HG03354 (cell line): ENCODE results near the gene PRKD1.

Source experiments
- ATAC-seq: cut with Tn5 transposase; IDR thresholded peaks from one replicate; pipeline ENCODE4 v1.9.1; 2021; ENCODE audit warnings: mild to moderate bottlenecking; ENCODE audit not compliant: unreplicated experiment, poor library complexity, severe bottlenecking

PRKD1 gene

DNA sequence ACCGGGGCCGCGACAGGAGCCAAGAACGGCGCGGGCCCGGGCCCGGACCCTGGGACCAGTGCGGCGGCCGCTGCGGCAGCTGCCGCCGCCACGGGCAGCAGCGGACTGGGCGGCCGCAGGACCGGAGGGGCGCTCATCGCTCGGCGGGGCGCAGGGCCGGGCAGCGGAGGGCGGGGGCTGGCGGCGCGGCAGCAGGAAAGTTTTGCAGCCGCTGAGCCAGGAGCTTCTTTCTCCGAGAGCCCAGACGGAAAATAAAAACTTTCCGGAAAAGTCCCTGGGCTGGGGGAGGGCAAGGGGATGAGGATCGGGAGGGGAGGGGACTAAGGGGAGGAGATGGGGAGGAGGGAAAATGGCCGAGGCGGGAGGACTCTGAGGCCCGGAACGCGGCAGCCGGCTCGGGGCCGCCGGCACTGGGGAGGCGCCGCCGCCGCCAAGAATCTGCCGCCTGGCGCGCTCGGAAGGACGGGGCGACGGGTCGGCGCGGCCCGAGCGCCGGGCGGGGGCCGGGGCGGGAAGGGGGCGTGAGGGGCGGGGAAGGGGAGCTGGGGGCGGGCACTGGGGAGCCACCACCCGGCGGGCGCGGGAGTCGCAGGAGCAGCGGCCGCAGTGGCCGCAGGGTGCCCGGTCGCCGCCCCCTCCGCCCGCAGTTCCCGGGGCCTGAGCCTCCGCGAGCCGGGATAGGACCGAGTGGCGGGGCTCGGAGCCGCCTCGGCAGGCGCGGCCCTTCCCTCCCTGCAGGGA, at the start of gene PRKD1:
PRKD1 (minus strand) TSS at position 472 of the 741 bp plus-strand sequence.
- ATAC-seq = peak; percentile 48

DNA sequence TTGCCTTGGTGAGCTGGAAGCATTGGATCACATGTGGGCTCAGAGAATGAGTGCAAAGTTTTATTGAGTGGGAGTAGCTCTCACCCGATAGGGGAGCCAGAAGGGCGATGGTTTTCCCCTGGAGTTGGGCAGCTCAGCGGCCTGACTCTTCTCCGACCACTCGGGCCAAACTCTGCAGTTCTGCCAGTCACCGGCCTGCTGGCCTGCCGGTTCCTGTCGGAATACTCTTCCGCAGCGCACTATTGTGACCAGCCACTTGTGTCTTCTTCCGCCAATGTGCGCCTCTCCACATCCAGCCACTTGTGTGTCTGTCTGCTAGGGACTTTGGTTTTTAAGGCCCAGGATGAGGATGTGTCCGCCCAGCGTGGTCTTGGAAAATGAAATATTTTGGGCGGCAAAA, 43.5 kb upstream of the PRKD1 start:
- no peak for ATAC-seq

DNA sequence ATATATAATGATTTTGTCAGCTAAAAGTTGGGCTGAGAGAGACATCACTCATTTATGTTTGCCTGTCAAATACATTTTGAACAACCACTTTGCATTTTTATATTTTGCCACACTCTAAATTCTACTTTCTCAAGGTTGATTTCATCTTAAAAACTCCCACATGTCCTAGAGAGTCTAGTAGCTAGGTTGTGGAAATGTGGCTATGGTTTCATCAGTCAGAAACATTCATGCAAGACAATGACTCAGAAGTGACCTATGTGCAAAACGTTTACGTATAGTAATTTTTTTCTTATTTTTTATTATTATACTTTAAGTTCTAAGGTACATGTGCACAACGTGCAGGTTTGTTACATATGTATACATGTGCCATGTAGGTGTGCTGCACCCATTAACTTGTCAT, 27.4 kb upstream of the PRKD1 start:
- ATAC-seq = no peak

DNA sequence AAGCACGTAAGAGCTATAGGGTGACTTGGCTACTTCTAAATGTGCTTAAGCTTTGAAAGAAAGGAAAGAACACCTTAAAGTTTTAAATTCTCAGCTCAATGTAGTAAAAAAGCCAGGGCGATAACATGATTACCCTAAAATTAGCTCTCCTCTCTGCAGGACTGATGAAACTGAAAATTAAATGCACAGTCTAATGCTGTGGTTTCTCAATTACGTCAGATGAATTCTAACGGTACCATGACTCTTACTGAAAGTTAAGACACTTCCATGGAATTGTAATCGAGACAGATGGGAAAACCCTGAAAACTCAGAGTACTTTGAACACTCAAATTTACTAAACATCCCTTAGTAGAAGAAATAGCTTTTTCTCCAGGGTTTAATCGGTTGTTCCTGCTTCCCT, 25.9 kb upstream of the PRKD1 start:
- ATAC-seq = no peak

DNA sequence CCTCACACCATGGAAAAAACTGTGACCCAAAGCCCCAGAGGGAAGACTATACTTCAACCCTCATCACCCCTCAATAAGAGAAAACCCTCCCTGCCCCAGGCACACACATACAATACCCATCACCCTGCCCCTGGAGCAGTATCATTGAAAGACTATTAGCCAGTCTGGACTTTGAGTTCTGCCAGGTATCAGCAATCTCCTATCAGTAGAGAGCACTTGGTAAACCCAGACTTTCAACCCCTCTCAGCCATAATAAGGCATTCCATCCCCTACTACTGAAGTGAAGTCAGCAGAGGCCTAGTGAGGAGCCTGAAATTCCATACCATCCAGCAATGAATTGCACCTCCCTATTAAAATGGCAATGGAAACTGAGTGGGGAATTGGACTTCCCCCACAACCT, 16.4 kb upstream of the PRKD1 start:
- ATAC-seq = no peak

DNA sequence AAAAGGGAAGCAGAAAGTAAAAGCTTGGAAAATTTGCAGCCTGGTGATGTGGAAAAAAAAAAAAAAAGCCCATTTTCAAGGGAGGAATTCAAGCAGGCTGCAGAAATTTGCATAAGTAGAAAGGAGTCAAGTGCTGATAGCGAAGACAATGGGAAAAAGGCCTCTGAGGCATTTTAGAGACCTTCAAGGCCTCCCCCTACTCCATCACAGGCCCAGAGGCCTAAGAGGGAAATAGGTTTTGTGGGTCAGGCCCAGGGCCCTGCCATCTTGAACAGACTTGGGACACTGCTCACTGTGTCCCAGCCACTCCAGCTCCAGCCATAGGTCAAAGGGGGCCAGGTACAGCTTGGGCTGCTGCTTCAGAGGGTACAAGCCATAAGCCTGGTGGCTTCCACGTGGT, 13.8 kb upstream of the PRKD1 start:
- ATAC-seq = no peak

DNA sequence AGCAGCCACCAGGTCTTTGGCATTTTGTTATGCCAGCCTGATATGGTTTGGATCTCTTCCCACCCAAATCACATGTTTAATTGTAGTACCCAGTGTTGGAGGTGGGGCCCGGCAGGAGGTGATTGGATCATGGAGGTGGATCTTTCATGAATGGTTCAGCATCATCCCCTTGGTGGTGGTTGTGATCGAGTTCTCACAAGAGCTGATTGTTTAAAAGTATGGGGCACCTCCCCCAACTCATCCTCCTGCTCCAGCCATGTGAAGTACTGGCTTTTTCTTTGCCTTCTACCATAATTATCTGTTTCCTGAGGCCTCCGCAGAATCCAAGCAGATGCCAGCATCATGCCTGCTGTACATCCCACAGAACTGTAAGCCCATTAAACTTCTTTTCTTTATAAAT, 12.8 kb upstream of the PRKD1 start:
- no peak for ATAC-seq

DNA sequence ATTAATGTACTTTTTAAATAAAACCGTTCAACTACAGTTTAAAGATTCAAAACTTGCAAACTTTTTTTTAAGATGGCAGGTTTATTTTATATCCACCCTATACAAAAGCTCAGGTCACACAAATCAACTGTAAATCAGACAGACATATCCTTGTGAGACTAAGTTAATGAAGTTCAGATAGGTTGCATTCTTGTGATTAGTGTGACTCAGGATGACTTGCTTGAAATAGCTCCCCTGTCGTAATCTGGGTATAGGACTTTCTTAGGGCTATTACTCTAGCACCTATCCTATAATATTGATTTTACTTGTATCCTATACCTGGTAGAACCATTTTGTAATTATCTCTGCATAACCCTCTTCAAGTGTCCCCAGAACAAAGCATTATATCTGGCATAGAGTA, 9.5 kb upstream of the PRKD1 start:
- no peak for ATAC-seq

DNA sequence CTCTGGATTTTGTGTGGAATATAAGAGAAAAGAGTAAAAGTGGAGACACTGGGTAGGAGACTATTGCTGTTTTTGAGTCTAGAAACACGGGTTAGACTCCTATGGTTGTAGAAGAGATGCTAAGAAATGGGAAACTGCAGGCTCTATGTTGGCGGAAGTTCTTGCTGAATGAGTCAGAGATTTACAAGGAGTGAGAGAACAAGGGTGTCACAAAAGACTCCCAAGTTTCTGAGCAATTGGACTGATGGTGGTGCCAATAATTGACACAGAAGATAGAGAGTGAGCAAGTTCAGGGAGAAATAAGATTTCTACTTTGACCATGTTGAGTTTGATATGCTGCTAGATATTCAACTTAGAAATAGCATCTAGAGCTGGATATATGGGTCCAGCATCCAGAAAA, 2.6 kb upstream of the PRKD1 start:
- ATAC-seq = no peak

DNA sequence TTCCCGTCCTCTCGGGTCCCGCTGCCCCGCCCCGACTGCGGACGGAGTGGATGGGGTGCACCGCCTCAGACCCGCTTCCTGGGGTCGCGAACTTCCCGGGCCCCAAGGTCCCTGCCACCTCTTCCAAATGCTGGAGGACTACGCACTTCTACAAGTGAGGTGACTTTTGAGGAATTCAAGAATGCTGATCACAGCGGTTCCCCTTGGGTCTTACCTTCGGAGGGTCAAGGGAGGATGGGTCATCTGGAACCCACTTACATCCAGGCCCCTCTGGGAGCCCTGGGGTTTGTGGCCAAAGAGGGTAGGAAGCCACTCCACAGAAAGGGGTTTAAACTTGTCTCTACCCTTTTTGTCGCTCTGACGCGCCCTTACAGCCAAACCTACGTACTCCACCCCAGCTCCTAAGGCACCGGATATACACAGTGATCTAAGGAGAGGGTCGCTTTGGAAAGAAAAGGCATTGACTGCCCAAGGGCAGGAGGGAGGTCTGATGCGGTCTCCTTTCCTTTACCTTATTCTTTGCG, 532 bp upstream of the PRKD1 start:
- peak; percentile 7 for ATAC-seq

DNA sequence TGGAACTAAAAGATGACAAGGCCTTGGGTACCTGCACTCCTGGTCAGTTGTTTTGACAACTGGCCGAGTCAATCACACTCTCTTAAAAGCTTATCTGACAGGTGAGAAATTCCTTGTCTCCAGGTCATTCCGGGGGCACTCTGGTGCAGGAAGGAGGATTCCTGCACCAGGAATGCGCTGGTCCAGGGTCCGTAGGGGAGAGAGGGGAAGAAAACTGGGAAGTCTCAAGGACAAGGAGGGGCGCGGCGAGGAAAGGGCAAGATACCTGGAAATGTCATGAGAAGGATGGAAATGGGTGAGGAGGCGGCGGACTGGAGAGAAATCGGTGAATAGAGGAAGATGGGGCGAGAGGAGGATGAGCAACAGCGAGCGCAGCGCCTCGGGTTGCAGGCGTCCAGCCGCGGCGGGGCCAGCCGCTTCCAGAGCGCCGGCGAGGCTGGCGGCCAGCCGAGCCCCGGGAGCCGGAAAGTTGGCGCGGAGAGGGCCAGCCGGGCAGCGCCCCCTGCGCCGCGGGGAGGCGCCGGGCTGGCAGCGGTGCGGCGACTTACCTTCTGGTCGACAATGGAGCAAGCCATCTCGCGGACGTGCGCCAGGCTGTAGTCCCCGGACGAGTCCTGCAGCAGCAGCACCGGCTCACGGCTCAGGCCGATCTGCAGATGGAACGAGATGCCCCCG, 809 bp downstream of the PRKD1 start:
- ATAC-seq = peak; percentile 57

DNA sequence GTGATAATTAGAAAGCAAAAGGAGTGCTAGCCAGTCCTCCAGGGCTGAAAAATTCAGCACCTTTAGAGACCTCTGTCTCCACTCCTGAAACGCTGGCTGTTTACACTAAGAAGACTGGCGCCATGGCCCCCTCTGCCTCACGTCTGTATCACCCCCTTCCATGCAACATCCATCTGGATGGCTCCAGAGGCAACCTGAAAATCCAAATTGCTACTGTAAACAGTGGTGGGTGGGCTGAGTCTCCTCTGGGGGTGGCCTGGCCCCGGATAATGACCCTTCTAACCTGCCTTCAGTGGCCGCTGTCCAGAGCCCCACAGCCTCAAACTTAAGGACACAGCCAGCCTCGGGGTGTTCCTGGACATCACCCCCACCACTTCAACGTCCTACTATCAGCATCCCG, 1.4 kb downstream of the PRKD1 start:
- ATAC-seq = no peak

DNA sequence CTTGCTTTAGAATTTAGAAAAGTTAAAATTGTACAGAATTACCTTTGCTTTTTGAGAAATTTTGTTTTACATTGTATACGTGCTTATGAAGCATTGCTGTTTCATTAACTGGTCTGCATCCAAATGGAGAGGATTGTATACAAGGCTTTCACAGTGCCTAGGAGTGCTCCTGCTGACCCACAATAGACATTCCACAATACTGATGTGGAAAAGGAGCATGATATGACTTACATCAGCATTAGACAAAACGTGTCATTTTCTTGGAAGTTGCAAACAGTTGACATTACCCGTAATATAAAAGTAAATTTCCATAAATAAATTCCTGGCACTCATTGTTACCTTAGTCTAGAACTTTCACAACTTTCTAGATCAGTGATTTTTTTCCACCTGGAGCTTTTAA, 1.9 kb downstream of the PRKD1 start:
- ATAC-seq = no peak

DNA sequence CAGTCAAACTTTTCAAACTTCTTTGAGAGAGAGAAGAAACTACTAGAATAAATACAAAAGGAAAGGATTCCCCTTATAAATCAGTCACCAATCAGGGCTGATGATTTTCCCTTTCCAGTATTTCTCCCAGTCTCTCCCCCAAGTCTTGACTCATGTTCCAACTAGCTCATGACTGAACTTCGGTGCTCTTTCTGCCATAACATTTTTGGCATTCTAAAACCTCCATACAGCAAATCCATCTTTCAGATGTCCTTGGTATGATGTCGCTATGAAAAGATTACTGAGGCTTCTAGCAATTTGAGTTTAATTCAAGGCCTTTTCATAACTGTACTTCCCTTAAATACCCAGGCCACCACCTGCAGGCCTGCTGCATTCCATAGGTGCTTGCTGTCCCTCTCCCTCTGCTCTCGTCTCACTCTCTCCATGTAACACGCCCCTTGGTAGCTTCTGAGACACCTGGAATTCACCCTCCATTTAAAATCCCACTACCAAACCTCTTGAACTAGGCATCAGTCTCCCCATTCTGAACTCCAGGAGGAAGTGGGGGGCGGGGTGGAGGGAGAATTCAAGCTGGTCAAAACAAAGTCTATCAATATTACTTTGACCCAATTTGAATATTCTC, 2.4 kb downstream of the PRKD1 start:
- ATAC-seq = no peak

DNA sequence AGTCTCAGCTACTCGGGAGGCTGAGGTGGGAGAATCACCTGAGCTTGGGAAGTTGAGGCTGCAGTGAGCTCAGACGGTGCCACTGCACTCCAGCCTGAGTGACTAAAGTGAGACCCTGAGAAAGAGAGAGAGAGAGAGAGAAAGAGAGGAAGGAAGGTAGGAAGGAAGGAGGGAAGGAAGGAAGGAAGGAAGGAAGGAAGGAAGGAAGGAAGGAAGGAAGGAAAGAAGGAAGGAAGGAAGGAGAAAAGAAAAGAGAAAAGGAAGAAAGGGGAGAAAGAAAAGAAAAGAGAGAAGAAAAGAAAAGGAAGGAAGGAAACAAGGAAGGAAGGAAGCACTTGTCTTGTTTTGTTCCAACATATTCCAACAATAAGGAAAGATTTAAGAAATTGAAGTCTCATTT, 7.8 kb downstream of the PRKD1 start:
- no peak for ATAC-seq

DNA sequence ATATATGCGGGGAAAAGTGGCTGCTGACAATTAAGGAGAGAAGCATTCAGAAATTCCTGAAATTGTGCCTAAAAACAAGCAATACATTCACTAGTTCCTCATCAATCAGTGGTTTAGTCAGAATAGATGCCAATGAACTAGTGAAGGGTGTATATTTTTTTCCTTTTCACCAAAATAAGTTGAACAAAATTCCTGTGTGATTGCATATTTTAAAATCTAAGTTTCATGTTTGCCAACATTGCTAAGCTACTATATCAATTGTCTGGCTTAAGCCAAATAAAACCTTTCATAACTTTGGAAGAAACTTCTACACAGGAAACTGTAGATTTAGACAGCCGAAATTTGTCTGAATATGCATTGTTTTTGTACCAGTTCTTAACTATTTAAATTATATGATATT, 8.7 kb downstream of the PRKD1 start:
- ATAC-seq = no peak

DNA sequence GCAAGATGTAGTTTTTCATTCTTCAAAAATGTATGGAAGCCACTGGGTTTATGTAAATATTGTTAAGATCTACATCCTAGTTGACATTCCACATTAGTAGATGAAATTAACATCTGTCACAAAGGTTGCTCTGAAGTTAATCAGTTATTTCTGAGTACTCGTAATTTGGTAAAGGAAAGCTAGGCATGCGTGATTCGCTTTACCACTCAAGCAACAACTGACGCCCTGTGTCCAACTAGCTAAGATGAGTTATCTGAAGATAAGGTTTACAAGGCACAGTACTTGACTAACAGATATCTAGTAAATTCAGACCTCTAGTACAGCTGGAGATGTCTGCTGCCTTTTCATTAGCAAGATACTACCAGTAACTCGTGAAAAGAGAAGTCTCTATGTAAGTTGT, 14.1 kb downstream of the PRKD1 start:
- no peak for ATAC-seq

DNA sequence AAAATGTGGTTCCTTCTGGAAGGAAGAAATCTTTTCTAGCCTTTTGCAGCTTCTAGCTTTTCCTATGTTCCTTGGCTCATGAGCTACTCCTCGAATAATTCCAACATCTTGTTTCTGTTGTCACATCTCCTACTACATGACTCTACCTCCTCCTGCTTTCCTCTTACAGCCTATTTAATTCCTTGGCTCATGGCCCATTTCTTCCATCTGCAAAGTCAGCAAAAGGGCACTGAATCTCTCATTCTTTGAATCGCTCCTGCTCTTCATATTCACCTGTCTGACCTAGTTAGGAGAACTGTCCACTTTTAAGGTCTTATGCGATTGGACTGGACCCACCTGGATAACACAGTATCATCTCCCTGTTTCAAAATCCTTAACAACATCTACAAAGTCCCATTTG, 15.8 kb downstream of the PRKD1 start:
- no peak for ATAC-seq

DNA sequence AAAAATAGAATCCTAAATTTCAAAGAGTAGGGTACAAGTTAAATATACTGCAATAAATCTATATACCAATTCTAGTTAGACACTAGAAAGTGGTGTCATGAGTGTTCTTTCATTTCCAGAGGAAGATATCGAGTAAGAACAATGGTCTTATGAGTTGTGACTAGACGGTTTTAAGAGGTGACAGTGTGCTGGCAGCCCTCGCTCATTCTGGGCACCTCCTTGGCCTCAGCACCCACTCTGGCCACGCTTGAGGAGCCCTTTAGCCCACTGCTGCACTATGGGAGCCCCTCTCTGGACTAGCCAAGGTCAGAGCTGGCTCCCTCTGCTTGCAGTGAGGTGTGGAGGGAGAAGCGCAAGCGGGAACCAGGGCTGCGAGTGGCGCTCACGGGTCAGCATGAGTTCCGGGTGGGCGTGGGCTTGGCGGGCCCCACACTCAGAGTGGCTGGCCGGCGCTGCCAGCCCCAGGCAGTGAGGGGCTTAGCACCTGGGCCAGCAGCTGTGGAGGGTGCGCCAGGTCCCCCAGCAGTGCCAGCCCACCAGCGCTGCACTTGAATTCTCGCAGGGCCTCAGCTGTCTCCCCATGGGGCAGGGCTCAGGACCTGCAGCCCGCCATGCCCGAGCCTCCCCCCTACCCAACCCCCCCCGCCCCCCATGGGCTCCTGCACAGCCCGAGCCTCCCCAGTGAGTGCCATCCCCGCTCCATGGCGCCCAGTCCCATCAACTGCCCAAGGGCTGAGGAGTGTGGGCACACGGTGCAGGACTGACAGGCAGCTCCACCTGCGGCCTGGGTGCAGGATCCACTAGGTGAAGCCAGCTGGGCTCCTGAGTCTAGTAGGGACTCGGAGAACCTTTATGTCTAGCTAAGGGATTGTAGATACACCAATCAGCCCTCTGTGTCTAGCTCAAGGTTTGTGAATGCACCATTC, 18.7 kb downstream of the PRKD1 start:
- no peak for ATAC-seq

DNA sequence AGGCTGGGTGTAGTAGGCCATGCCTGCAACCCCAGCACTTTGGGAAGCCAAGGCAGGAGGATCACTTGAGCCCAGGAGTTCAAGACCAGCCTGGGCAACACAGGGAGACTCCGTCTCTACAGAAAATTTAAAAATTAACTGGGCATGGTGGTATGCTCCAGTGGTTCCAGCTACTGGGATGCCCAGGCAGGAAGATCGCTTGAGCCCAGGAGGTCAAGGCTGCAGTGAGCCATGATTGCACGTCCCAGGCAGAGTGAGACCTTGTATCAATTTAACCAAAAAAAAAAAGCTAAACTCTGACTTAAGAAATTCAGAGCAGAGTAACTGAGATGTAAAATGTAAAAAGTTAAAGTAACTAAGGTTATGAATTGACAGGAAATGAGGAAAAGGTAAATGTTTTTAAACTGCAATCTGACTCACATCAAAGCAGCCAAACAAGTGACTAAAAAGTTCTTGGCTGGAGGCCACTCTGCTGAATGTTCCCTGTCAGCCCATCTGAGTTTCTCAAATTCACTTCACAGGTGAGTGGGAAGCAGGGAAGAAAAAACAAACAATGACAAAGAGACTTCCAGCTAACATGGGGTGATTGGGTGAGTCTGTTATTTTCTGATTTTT, 21.3 kb downstream of the PRKD1 start:
- no peak for ATAC-seq
